ENCODE results near the gene TXNDC8. TPM values are rescaled to one million over a fixed set of nuclear protein-coding genes. Genes with fewer than 3 reads are reported as not detected.

TXNDC8 gene
- total RNA-seq, 1 donor from 2014 or later: not detected

- Mint-ChIP-seq H3K36me3 (ENCODE audit: insufficient read depth) (no peaks in the 10 kb centered on the region), H3K4me1 (ENCODE audit: low read depth) (peaks cover 10% of the 10 kb centered on the region), H3K9me3 (ENCODE audit: low read depth) (no peaks in the 10 kb centered on the region), H3K27ac (no peak overlapping the region), H3K27me3 (no peaks in the 10 kb centered on the region), H3K4me3 (ENCODE audit: low read depth) (no peak overlapping the region)
- no peak for DNase-seq (ENCODE audit: low spot score, unreplicated experiment)
- no peak for TF ChIP-seq CTCF (IDR thresholded peaks at IDR 0.05; ENCODE audit: unreplicated experiment)
These were observed 53.3 kb downstream of the TXNDC8 start for GRCh38 chr9:110284211-110284844.

GRCh38 chr9:110283751-110284150, 53.9 kb downstream of the TXNDC8 start:
- H3K4me1 Mint-ChIP-seq (ENCODE audit: low read depth): peaks cover 10% of the 10 kb centered on the region
- no peak overlapping the region for H3K4me3 Mint-ChIP-seq (ENCODE audit: low read depth)
- H3K27me3 Mint-ChIP-seq: no peaks in the 10 kb centered on the region
- no peak for TF ChIP-seq CTCF (IDR thresholded peaks at IDR 0.05; ENCODE audit: unreplicated experiment)
- no peaks in the 10 kb centered on the region for H3K9me3 Mint-ChIP-seq (ENCODE audit: low read depth)
- DNase-seq (ENCODE audit: low spot score, unreplicated experiment): no peak
- peak overlapping the region; percentile 80 for H3K27ac Mint-ChIP-seq
- no peaks in the 10 kb centered on the region for H3K36me3 Mint-ChIP-seq (ENCODE audit: insufficient read depth)

- Mint-ChIP-seq H3K4me3 (ENCODE audit: low read depth) (no peak overlapping the region), H3K4me1 (ENCODE audit: low read depth) (peaks cover 10% of the 10 kb centered on the region), H3K27me3 (no peaks in the 10 kb centered on the region), H3K36me3 (ENCODE audit: insufficient read depth) (no peaks in the 10 kb centered on the region), H3K27ac (no peak overlapping the region), H3K9me3 (ENCODE audit: low read depth) (no peaks in the 10 kb centered on the region)
- TF ChIP-seq CTCF (IDR thresholded peaks at IDR 0.05; ENCODE audit: unreplicated experiment): no peak
- DNase-seq (ENCODE audit: low spot score, unreplicated experiment): no peak
These were observed 55.0 kb downstream of the TXNDC8 start for GRCh38 chr9:110282739-110283081.

GRCh38 chr9:110282018-110282738, 55.5 kb downstream of the TXNDC8 start:
- Mint-ChIP-seq H3K4me1 (ENCODE audit: low read depth) (peaks cover 10% of the 10 kb centered on the region), H3K4me3 (ENCODE audit: low read depth) (no peak overlapping the region), H3K27ac (no peak overlapping the region), H3K9me3 (ENCODE audit: low read depth) (no peaks in the 10 kb centered on the region), H3K36me3 (ENCODE audit: insufficient read depth) (no peaks in the 10 kb centered on the region), H3K27me3 (no peaks in the 10 kb centered on the region)
- no peak for TF ChIP-seq CTCF (IDR thresholded peaks at IDR 0.05; ENCODE audit: unreplicated experiment)
- DNase-seq (ENCODE audit: low spot score, unreplicated experiment): no peak

- no peak for TF ChIP-seq CTCF (IDR thresholded peaks at IDR 0.05; ENCODE audit: unreplicated experiment)
- no peak overlapping the region for H3K27ac Mint-ChIP-seq
- H3K36me3 Mint-ChIP-seq (ENCODE audit: insufficient read depth): no peaks in the 10 kb centered on the region
- no peak overlapping the region for H3K4me3 Mint-ChIP-seq (ENCODE audit: low read depth)
- peaks cover 4% of the 10 kb centered on the region for H3K4me1 Mint-ChIP-seq (ENCODE audit: low read depth)
- H3K9me3 Mint-ChIP-seq (ENCODE audit: low read depth): no peaks in the 10 kb centered on the region
- H3K27me3 Mint-ChIP-seq: no peaks in the 10 kb centered on the region
- DNase-seq (ENCODE audit: low spot score, unreplicated experiment): no peak
These were observed 59.5 kb downstream of the TXNDC8 start for GRCh38 chr9:110278080-110278707.

Data from progenitor cell of endocrine pancreas (in vitro differentiated cells).